HepG2 (cell line): Measurements from ENCODE around the gene SLCO4A1. TPM values are rescaled to one million over a fixed set of nuclear protein-coding genes. Genes with fewer than 3 reads are reported as not detected.

Experiments
- FOXJ3 ChIP-seq: sonication (generic); formaldehyde crosslinking; IDR thresholded peaks from 2 replicates; pipeline ENCODE4 v1.4.0; 2020; ENCODE audit warnings: missing genetic modification reagents, mild to moderate bottlenecking, borderline replicate concordance
- HCFC1 ChIP-seq: fragments of 150-350 bp; IDR thresholded peaks from 2 replicates; pipeline ENCODE4 v1.6.1; 2014; ENCODE audit warnings: low read depth, low read length
- HNRNPH1 ChIP-seq: fragments of 200-400 bp; formaldehyde crosslinking; optimal IDR thresholded peaks from 2 replicates; pipeline ENCODE3; 2017; ENCODE audit warnings: mild to moderate bottlenecking, low read depth, low read length
- IKZF4 ChIP-seq: sonication (generic); formaldehyde crosslinking; IDR thresholded peaks from 2 replicates; pipeline ENCODE4 v1.5.1; 2020; ENCODE audit warnings: borderline replicate concordance, mild to moderate bottlenecking, low read depth, missing genetic modification reagents; ENCODE audit errors: not compliant biosample characterization
- KLF16 ChIP-seq, 2 experiments: sonication (generic) in 1 of 2; formaldehyde crosslinking in 1 of 2; IDR thresholded peaks; 2 replicates each; pipeline versions ENCODE4 v1.6.1 to v1.8.0; 2016 to 2023; ENCODE audit warnings: missing genetic modification reagents in 2 of 2, missing compliant biosample characterization in 1 of 2
- KMT2B ChIP-seq: IDR thresholded peaks from 2 replicates; pipeline ENCODE4 v1.6.1; 2016; ENCODE audit warnings: missing genetic modification reagents, missing compliant biosample characterization
- NR1H2 ChIP-seq: sonication (generic); formaldehyde crosslinking; IDR thresholded peaks from 2 replicates; pipeline ENCODE4 v1.8.1; 2022; ENCODE audit warnings: low read depth, missing genetic modification reagents, borderline replicate concordance
- PHB2 ChIP-seq: fragments of 450-650 bp; IDR thresholded peaks from 2 replicates; pipeline ENCODE4 v1.6.1; 2018; ENCODE audit not compliant: partially characterized antibody
- POLR2A ChIP-seq, 2 experiments: IDR thresholded peaks; 2 replicates each; pipeline ENCODE4 v1.6.1; 2011; ENCODE audit warnings: low read depth in 2 of 2, low read length in 2 of 2, mild to moderate bottlenecking in 1 of 2, moderate library complexity in 1 of 2; ENCODE audit not compliant: insufficient read depth in 1 of 2
- SRF ChIP-seq: IDR thresholded peaks from 2 replicates; pipeline ENCODE4 v1.6.1; 2011; ENCODE audit warnings: mild to moderate bottlenecking, low read depth, low read length, moderate library complexity
- TBX3 ChIP-seq: fragments of 450-650 bp; IDR thresholded peaks from 2 replicates; pipeline ENCODE4 v1.6.1; 2017; ENCODE audit warnings: antibody characterized with exemption, mild to moderate bottlenecking, inconsistent platforms, borderline replicate concordance
- ZC3H4 ChIP-seq: sonication (generic); formaldehyde crosslinking; IDR thresholded peaks from 2 replicates; pipeline ENCODE4 v1.4.0; 2020; ENCODE audit warnings: missing genetic modification reagents, borderline replicate concordance
- ZNF225 ChIP-seq: sonication (generic); formaldehyde crosslinking; IDR thresholded peaks from 2 replicates; pipeline ENCODE4 v1.4.0; 2020; ENCODE audit warnings: mild to moderate bottlenecking, missing genetic modification reagents
- ZNF235 ChIP-seq: sonication (generic); formaldehyde crosslinking; IDR thresholded peaks from 2 replicates; pipeline ENCODE4 v1.8.1; 2023; ENCODE audit warnings: mild to moderate bottlenecking, missing genetic modification reagents, borderline replicate concordance
- ZNF44 ChIP-seq: sonication (generic); formaldehyde crosslinking; IDR thresholded peaks from 2 replicates; pipeline ENCODE4 v1.5.1; 2020; ENCODE audit warnings: mild to moderate bottlenecking, missing genetic modification reagents
- ZNF550 ChIP-seq: sonication (generic); formaldehyde crosslinking; IDR thresholded peaks from 2 replicates; pipeline ENCODE4 v1.4.0; 2020; ENCODE audit warnings: mild to moderate bottlenecking, missing genetic modification reagents, borderline replicate concordance
- ZNF562 ChIP-seq: sonication (generic); formaldehyde crosslinking; IDR thresholded peaks from 2 replicates; pipeline ENCODE4 v1.8.0; 2022; ENCODE audit warnings: missing genetic modification reagents, borderline replicate concordance
- ZNF598 ChIP-seq: sonication (generic); formaldehyde crosslinking; IDR thresholded peaks from 2 replicates; pipeline ENCODE4 v1.5.1; 2020; ENCODE audit warnings: mild to moderate bottlenecking, missing genetic modification reagents, borderline replicate concordance
- ZNF777 ChIP-seq: sonication (generic); formaldehyde crosslinking; IDR thresholded peaks from 2 replicates; pipeline ENCODE4 v1.4.0; 2020; ENCODE audit warnings: missing genetic modification reagents
- polyA plus RNA-seq, 8 experiments: library from polyadenylated mRNA; depleted of rRNA in 3 of 8; stranded (reverse) in 7 of 8; unstranded in 1 of 8; fragments of >200 nt; fragmentation: Illumina TruSeq in 4 of 8; extraction: Trizol in 4 of 8; gene quantifications; 2 replicates each; pipeline versions ENCODE4 v1.2.1 to v1.2.3, GENCODE V29; 2011 to 2016; ENCODE audit warnings: low read depth in 4 of 8, missing spikeins in 1 of 8, mixed read lengths in 1 of 8; ENCODE audit not compliant: insufficient read depth in 1 of 8
- total RNA-seq, 5 experiments: library from RNA; depleted of rRNA; stranded (reverse); fragments of >200 nt; fragmentation: Illumina TruSeq; extraction: Trizol; gene quantifications; 2 replicates each; pipeline ENCODE4 v1.2.3, GENCODE V29; 2016; ENCODE audit warnings: low read depth in 1 of 5
- TF ChIP-seq, protein P1 (sequence below): sonication (generic); formaldehyde crosslinking; IDR thresholded peaks from 2 replicates; pipeline ENCODE4 v1.4.0; 2020; ENCODE audit warnings: missing genetic modification reagents, borderline replicate concordance
- TF ChIP-seq, protein P2 (sequence below): sonication (generic); formaldehyde crosslinking; IDR thresholded peaks from 2 replicates; pipeline ENCODE4 v1.5.1; 2020; ENCODE audit warnings: mild to moderate bottlenecking, missing genetic modification reagents
- TF ChIP-seq, protein P3 (sequence below): sonication (generic); formaldehyde crosslinking; IDR thresholded peaks from 2 replicates; pipeline ENCODE4 v1.8.0; 2022; ENCODE audit warnings: mild to moderate bottlenecking, missing genetic modification reagents

Gene SLCO4A1
- total and polyA plus RNA-seq, 2 of the 13 experiments (the other 11 are each of a cell fraction or from before 2014, with no cell fraction given): 55.5 to 112 TPM

DNA sequence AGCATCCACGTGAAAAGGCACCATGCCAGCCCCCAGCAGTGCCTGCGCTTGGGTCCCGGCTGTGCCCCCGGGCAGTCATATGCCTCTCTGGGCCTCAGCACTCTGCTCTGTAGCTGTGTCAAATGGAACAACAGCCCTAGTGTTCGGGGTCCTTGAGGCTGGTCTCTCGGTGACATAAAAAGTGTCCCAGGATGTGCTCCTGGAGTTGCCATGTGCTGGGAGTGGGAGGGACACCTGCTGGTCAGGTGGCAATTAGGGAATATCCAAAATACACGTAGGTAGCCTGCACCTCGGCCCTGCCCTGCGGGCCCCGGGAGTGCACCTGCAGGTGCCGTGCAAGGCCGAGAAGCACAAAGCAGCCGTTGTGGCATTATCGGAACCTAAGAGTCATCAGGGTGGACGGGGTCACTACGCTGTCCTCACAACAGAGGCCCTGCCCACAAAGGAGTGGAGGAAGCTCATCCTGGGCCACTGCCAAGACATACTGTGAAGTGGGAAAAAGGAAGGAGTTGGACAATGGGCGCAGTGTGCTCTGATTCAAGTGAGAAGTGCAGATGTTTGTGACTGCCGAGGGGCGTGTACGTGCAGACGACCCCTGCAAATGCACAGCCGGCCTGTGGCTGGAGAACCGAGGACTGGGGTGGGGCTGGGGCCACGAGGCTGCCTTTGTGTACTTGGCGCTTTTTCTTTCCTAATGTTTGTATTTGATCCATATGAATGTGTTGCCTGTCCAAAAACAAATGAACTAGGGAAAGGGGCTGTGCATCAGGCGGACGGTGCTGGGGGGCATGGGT, 24.6 kb downstream of the SLCO4A1 start (continued):
- TF ChIP-seq IKZF4 (no peak), ZNF777 (CRISPR knock-in tag) (peak; percentile 62; the same call in 1 of the 2 replicates), TBX3 (peak; percentile 78), FOXJ3 (peak; percentile 92), ZC3H4 (CRISPR knock-in tag) (no peak), ZNF235 (no peak), PHB2 (no peak), SRF (no peak), ZNF550 (CRISPR knock-in tag) (no peak), POLR2A (IDR thresholded peaks at IDR 0.05; ENCODE audit: insufficient read depth in 1 of 2, low read depth in 2 of 2, low read length in 2 of 2) (peak; percentile 13 to 14; a peak in 1 of 4 replicates), HNRNPH1 (no peak), KMT2B (CRISPR knock-in tag) (no peak), HCFC1 (no peak), KLF16 (CRISPR knock-in tag; IDR thresholded peaks at IDR 0.05) (peak in 1 of 2 experiments; percentile 95; a peak in 1 of 4 replicates), ZNF44 (CRISPR knock-in tag) (peak; percentile 63; the same call in 1 of the 2 replicates), ZNF562 (CRISPR knock-in tag) (no peak), ZNF598 (CRISPR knock-in tag) (peak; percentile 78; the same call in 1 of the 2 replicates), NR1H2 (no peak), ZNF225 (CRISPR knock-in tag) (no peak; the same call in 1 of the 2 replicates)
- TF ChIP-seq, protein P1, sequence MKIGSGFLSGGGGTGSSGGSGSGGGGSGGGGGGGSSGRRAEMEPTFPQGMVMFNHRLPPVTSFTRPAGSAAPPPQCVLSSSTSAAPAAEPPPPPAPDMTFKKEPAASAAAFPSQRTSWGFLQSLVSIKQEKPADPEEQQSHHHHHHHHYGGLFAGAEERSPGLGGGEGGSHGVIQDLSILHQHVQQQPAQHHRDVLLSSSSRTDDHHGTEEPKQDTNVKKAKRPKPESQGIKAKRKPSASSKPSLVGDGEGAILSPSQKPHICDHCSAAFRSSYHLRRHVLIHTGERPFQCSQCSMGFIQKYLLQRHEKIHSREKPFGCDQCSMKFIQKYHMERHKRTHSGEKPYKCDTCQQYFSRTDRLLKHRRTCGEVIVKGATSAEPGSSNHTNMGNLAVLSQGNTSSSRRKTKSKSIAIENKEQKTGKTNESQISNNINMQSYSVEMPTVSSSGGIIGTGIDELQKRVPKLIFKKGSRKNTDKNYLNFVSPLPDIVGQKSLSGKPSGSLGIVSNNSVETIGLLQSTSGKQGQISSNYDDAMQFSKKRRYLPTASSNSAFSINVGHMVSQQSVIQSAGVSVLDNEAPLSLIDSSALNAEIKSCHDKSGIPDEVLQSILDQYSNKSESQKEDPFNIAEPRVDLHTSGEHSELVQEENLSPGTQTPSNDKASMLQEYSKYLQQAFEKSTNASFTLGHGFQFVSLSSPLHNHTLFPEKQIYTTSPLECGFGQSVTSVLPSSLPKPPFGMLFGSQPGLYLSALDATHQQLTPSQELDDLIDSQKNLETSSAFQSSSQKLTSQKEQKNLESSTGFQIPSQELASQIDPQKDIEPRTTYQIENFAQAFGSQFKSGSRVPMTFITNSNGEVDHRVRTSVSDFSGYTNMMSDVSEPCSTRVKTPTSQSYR (CRISPR knock-in tag): peak; percentile 61; the same call in 1 of the 2 replicates
- TF ChIP-seq, protein P2, sequence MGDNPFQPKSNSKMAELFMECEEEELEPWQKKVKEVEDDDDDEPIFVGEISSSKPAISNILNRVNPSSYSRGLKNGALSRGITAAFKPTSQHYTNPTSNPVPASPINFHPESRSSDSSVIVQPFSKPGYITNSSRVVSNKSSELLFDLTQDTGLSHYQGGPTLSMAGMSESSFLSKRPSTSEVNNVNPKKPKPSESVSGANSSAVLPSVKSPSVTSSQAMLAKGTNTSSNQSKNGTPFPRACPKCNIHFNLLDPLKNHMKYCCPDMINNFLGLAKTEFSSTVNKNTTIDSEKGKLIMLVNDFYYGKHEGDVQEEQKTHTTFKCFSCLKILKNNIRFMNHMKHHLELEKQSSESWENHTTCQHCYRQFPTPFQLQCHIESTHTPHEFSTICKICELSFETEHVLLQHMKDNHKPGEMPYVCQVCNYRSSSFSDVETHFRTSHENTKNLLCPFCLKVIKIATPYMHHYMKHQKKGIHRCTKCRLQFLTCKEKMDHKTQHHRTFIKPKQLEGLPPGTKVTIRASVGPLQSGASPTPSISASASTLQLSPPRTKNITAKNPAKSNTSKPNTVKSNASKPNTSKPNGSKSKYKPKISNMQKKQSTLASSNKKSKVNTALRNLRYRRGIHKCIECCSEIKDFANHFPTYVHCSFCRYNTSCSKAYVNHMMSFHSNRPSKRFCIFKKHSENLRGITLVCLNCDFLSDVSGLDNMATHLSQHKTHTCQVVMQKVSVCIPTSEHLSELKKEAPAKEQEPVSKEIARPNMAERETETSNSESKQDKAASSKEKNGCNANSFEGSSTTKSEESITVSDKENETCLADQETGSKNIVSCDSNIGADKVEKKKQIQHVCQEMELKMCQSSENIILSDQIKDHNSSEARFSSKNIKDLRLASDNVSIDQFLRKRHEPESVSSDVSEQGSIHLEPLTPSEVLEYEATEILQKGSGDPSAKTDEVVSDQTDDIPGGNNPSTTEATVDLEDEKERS: 0 out of 2 replicates have a peak, but pooled peaks have one; percentile 76
- TF ChIP-seq, protein P3, sequence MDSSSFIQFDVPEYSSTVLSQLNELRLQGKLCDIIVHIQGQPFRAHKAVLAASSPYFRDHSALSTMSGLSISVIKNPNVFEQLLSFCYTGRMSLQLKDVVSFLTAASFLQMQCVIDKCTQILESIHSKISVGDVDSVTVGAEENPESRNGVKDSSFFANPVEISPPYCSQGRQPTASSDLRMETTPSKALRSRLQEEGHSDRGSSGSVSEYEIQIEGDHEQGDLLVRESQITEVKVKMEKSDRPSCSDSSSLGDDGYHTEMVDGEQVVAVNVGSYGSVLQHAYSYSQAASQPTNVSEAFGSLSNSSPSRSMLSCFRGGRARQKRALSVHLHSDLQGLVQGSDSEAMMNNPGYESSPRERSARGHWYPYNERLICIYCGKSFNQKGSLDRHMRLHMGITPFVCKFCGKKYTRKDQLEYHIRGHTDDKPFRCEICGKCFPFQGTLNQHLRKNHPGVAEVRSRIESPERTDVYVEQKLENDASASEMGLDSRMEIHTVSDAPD: peak; percentile 98
